Activated naive CD4-positive, alpha-beta T cell treated with anti-CD3 and anti-CD28 coated beads, Interleukin-2, amount 50 U/mL, for 24 hours (primary cell): ENCODE data around the gene TBC1D5.
"Not testable (repeated sequence)": the region's sequence is repeated elsewhere in the genome, so short reads cannot be mapped to it uniquely, and the experiment has no call there.

Experiments used
- H3K27ac Mint-ChIP-seq: one replicate; pipeline ENCODE4 v1.8.0; 2021; ENCODE audit warnings: mild to moderate bottlenecking, mixed read lengths
- H3K27me3 Mint-ChIP-seq: one replicate; pipeline ENCODE4 v1.8.0; 2021; ENCODE audit warnings: mixed read lengths
- H3K36me3 Mint-ChIP-seq: one replicate; pipeline ENCODE4 v1.8.0; 2021; ENCODE audit warnings: mixed read lengths
- H3K4me1 Mint-ChIP-seq: one replicate; pipeline ENCODE4 v1.8.0; 2021; ENCODE audit warnings: mixed read lengths
- H3K4me3 Mint-ChIP-seq: one replicate; pipeline ENCODE4 v1.8.0; 2021; ENCODE audit warnings: mild to moderate bottlenecking, mixed read lengths
- H3K9me3 Mint-ChIP-seq: one replicate; pipeline ENCODE4 v1.8.0; 2021; ENCODE audit warnings: mixed read lengths

The TBC1D5 gene

GRCh38 chr3:17705991-17706390, 36.4 kb downstream of the TBC1D5 start:
- H3K27ac Mint-ChIP-seq, H3K9me3 Mint-ChIP-seq, H3K4me3 Mint-ChIP-seq, H3K36me3 Mint-ChIP-seq, H3K27me3 Mint-ChIP-seq: not testable (repeated sequence)
- H3K4me1 Mint-ChIP-seq, result peaks cover 12% of the 10 kb centered on the region

GRCh38 chr3:17699815-17700214, 42.6 kb downstream of the TBC1D5 start:
- peaks cover 22% of the 10 kb centered on the region for H3K4me1 Mint-ChIP-seq
- H3K27me3 Mint-ChIP-seq, H3K4me3 Mint-ChIP-seq, H3K9me3 Mint-ChIP-seq, H3K27ac Mint-ChIP-seq: not testable (repeated sequence)
- peaks cover 17% of the 10 kb centered on the region for H3K36me3 Mint-ChIP-seq

- not testable (repeated sequence) for H3K4me3 Mint-ChIP-seq, H3K9me3 Mint-ChIP-seq, H3K27ac Mint-ChIP-seq, H3K27me3 Mint-ChIP-seq
- peaks cover 20% of the 10 kb centered on the region for H3K36me3 Mint-ChIP-seq
- H3K4me1 Mint-ChIP-seq, result peaks cover 36% of the 10 kb centered on the region
Measured at GRCh38 chr3:17695665-17696064, 46.8 kb downstream of the TBC1D5 start.

DNA sequence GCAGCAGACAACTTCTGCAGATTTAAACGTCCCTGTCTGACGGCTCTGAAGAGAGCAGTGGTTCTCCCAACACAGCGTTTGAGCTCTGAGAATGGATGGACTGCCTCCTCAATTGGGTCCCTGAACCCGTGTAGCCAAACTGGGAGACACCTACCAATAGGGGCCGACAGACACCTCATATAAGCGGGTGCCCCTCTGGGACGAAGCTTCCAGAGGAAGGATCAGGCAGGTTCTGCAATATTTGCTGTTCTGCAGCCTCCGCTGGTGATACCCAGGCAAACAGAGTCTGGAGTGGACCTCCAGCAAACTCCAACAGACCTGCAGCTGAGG, 48.8 kb downstream of the TBC1D5 start:
- Mint-ChIP-seq H3K36me3 (peaks cover 19% of the 10 kb centered on the region), H3K4me1 (peaks cover 42% of the 10 kb centered on the region)
- H3K4me3 Mint-ChIP-seq, H3K9me3 Mint-ChIP-seq, H3K27ac Mint-ChIP-seq, H3K27me3 Mint-ChIP-seq: not testable (repeated sequence)

- H3K27me3 Mint-ChIP-seq, H3K27ac Mint-ChIP-seq, H3K4me3 Mint-ChIP-seq, H3K9me3 Mint-ChIP-seq: not testable (repeated sequence)
- Mint-ChIP-seq H3K36me3 (peaks cover 19% of the 10 kb centered on the region), H3K4me1 (peaks cover 47% of the 10 kb centered on the region)
Measured at GRCh38 chr3:17692846-17693669, 49.4 kb downstream of the TBC1D5 start.

DNA sequence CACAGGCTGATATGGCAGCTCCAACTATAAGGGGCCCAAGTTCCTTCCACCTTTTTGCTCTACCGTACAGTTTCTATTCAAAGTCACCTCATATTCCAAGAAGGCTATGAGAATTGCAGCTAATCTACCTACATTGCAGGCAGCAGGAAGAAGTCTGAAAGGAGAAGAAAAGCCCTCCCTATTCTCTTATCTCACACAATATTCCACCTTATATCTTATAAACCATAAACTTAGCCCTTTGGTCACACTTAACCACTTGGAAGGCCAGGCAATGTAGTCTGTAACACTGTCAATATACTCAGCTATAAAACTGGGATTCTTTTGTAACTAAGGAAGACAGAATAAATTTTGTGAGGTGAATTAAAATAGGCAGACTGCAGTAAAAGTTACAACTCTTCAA, 54.9 kb downstream of the TBC1D5 start:
- no peak overlapping the region for H3K4me3 Mint-ChIP-seq
- no peaks in the 10 kb centered on the region for H3K9me3 Mint-ChIP-seq
- H3K27ac Mint-ChIP-seq, result no peak overlapping the region

GRCh38 chr3:17686613-17687012, 55.8 kb downstream of the TBC1D5 start:
- no peak overlapping the region for H3K27ac Mint-ChIP-seq
- H3K4me1 Mint-ChIP-seq, result peaks cover 20% of the 10 kb centered on the region
- H3K27me3 Mint-ChIP-seq, result no peaks in the 10 kb centered on the region
- H3K4me3 Mint-ChIP-seq, result no peak overlapping the region
- no peaks in the 10 kb centered on the region for H3K9me3 Mint-ChIP-seq
- H3K36me3 Mint-ChIP-seq, result peaks cover 3% of the 10 kb centered on the region

More for the DNA sequence above, 54.9 kb downstream of the TBC1D5 start:
- H3K36me3 Mint-ChIP-seq, result peaks cover 3% of the 10 kb centered on the region
- H3K4me1 Mint-ChIP-seq, result peaks cover 20% of the 10 kb centered on the region
- no peaks in the 10 kb centered on the region for H3K27me3 Mint-ChIP-seq

GRCh38 chr3:17683542-17684207, 58.8 kb downstream of the TBC1D5 start:
- Mint-ChIP-seq H3K27ac (no peak overlapping the region), H3K27me3 (no peaks in the 10 kb centered on the region), H3K4me3 (no peak overlapping the region)

DNA sequence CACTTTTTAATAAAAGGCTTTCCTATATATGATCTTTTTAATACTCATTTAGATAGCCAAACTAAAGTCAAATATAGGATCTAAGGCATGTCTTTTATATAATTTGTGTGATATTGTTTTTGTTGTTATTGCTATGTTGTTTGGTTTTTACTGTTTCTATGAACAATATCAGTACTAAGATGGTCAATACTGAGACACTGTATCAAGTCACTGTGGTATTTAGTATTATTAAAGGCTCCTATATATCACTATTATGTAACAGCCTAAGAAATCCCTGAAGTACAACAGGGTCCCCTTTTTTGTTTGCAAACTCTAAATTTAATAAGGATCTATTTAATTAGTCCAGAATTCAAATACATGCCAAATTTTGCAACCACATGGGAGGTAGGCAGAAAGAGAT, 61.9 kb downstream of the TBC1D5 start:
- Mint-ChIP-seq H3K27me3 (no peaks in the 10 kb centered on the region), H3K27ac (no peak overlapping the region), H3K9me3 (no peaks in the 10 kb centered on the region), H3K4me1 (peaks cover 10% of the 10 kb centered on the region), H3K4me3 (no peak overlapping the region), H3K36me3 (no peaks in the 10 kb centered on the region)

More at GRCh38 chr3:17683542-17684207, 58.8 kb downstream of the TBC1D5 start:
- Mint-ChIP-seq H3K9me3 (no peaks in the 10 kb centered on the region), H3K36me3 (no peaks in the 10 kb centered on the region), H3K4me1 (peaks cover 13% of the 10 kb centered on the region)

DNA sequence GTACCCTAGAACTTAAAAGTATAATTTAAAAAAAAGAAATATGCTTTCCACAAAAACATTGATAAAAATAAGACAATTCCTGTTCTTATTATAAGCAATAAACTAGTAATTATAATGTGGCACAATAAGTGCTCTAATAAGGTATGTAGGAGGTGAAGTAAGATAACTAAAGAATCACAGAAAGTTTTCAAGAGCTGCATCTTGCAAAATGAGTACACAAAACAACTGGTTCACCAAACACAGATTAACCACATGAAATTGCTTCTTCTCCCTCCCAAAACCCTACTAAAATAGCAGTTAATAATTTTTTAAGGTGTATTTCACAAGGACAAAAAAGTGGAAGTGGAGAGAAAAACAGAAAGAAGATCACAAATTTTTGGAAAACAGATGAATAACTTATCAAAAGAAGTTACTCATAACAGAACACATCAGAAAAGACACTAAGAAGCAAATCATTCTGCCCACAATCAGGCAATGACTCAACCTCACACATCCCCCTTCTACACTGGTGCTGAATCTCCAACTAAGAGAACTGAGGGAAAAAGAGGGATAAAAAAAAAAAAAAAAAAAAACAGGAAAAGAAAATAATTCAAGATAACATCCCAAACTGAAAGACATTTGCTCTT, 64.2 kb downstream of the TBC1D5 start:
- no peak overlapping the region for H3K27ac Mint-ChIP-seq
- H3K9me3 Mint-ChIP-seq, result no peaks in the 10 kb centered on the region
- H3K27me3 Mint-ChIP-seq, result no peaks in the 10 kb centered on the region
- no peak overlapping the region for H3K4me3 Mint-ChIP-seq
- H3K36me3 Mint-ChIP-seq, result peaks cover 2% of the 10 kb centered on the region
- peaks cover 9% of the 10 kb centered on the region for H3K4me1 Mint-ChIP-seq

- Mint-ChIP-seq H3K27ac (no peak overlapping the region), H3K36me3 (peaks cover 9% of the 10 kb centered on the region), H3K9me3 (no peaks in the 10 kb centered on the region), H3K4me3 (no peak overlapping the region), H3K4me1 (peaks cover 9% of the 10 kb centered on the region), H3K27me3 (no peaks in the 10 kb centered on the region)
Measured at GRCh38 chr3:17674082-17674686, 68.2 kb downstream of the TBC1D5 start.

DNA sequence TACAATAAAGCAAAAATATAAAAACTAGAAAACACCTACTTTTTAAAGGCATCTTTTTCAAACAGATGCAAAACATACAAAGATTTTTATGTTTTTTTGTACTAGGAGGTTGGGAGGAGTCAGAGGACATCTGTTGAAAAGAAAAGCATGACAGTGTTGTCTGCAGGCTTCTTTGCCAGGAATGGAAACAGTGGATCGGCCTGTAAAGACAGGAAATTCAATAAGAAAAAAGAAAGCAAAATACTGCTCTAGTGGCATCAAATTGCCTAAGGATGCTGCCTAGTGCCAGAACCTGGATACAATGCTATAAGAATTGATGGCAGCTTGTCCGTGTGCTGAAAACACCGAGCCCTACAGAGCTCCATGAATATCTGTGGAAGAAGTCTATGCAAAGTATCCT, 69.9 kb downstream of the TBC1D5 start:
- H3K4me1 Mint-ChIP-seq, result no peaks in the 10 kb centered on the region
- no peaks in the 10 kb centered on the region for H3K27me3 Mint-ChIP-seq
- no peaks in the 10 kb centered on the region for H3K9me3 Mint-ChIP-seq
- peaks cover 14% of the 10 kb centered on the region for H3K36me3 Mint-ChIP-seq
- H3K27ac Mint-ChIP-seq, result no peak overlapping the region
- no peak overlapping the region for H3K4me3 Mint-ChIP-seq

- peaks cover under 1% of the 10 kb centered on the region for H3K4me1 Mint-ChIP-seq
- H3K9me3 Mint-ChIP-seq, result no peaks in the 10 kb centered on the region
- H3K4me3 Mint-ChIP-seq, result no peak overlapping the region
- no peaks in the 10 kb centered on the region for H3K27me3 Mint-ChIP-seq
- H3K36me3 Mint-ChIP-seq, result peaks cover 14% of the 10 kb centered on the region
- H3K27ac Mint-ChIP-seq, result no peak overlapping the region
Measured at GRCh38 chr3:17670749-17671148, 71.7 kb downstream of the TBC1D5 start.

- Mint-ChIP-seq H3K4me3 (no peak overlapping the region), H3K27ac (no peak overlapping the region)
Measured at GRCh38 chr3:17664923-17665322, 77.5 kb downstream of the TBC1D5 start.

DNA sequence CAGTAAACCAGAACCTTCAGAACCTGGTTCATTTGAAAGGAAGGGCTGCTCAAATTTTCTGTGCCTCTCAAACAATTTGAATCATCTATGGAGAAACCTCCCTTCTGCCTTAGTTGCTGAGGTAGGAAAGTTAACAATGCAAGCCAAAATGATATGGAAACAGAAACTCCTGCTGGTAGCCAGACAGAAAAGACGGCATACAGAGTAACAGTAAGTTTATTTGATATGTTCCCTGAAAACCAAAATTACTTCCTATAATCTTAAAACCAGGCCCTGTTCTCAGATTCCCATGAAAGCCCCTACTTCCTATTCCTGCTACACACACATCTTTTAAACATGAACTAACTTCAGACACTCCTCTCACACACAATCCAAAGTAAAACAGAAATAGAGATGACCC, 86.2 kb downstream of the TBC1D5 start:
- H3K36me3 Mint-ChIP-seq, result peaks cover 9% of the 10 kb centered on the region
- no peaks in the 10 kb centered on the region for H3K9me3 Mint-ChIP-seq
- no peak overlapping the region for H3K27ac Mint-ChIP-seq
- peaks cover 13% of the 10 kb centered on the region for H3K4me1 Mint-ChIP-seq
- H3K27me3 Mint-ChIP-seq, result no peaks in the 10 kb centered on the region
- no peak overlapping the region for H3K4me3 Mint-ChIP-seq

More at GRCh38 chr3:17664923-17665322, 77.5 kb downstream of the TBC1D5 start:
- Mint-ChIP-seq H3K36me3 (peaks cover 6% of the 10 kb centered on the region), H3K27me3 (no peaks in the 10 kb centered on the region), H3K9me3 (no peaks in the 10 kb centered on the region), H3K4me1 (peaks cover 14% of the 10 kb centered on the region)

- Mint-ChIP-seq H3K4me3 (no peak overlapping the region), H3K36me3 (peaks cover 9% of the 10 kb centered on the region), H3K9me3 (no peaks in the 10 kb centered on the region), H3K27ac (no peak overlapping the region), H3K4me1 (peaks cover 13% of the 10 kb centered on the region), H3K27me3 (no peaks in the 10 kb centered on the region)
Measured at GRCh38 chr3:17655743-17656142, 86.7 kb downstream of the TBC1D5 start.
